Fibroblast of peridontal ligament (primary cell): ENCODE measurements around the gene MESP2.

Experiments used
- DNase-seq: peaks from one replicate; pipeline ENCODE4 v3.0.0-alpha.2; 2010; ENCODE audit errors: extremely low read depth

MESP2 gene, protein sequence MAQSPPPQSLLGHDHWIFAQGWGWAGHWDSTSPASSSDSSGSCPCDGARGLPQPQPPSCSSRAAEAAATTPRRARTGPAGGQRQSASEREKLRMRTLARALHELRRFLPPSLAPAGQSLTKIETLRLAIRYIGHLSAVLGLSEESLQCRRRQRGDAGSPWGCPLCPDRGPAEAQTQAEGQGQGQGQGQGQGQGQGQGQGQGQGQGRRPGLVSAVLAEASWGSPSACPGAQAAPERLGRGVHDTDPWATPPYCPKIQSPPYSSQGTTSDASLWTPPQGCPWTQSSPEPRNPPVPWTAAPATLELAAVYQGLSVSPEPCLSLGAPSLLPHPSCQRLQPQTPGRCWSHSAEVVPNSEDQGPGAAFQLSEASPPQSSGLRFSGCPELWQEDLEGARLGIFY

DNA sequence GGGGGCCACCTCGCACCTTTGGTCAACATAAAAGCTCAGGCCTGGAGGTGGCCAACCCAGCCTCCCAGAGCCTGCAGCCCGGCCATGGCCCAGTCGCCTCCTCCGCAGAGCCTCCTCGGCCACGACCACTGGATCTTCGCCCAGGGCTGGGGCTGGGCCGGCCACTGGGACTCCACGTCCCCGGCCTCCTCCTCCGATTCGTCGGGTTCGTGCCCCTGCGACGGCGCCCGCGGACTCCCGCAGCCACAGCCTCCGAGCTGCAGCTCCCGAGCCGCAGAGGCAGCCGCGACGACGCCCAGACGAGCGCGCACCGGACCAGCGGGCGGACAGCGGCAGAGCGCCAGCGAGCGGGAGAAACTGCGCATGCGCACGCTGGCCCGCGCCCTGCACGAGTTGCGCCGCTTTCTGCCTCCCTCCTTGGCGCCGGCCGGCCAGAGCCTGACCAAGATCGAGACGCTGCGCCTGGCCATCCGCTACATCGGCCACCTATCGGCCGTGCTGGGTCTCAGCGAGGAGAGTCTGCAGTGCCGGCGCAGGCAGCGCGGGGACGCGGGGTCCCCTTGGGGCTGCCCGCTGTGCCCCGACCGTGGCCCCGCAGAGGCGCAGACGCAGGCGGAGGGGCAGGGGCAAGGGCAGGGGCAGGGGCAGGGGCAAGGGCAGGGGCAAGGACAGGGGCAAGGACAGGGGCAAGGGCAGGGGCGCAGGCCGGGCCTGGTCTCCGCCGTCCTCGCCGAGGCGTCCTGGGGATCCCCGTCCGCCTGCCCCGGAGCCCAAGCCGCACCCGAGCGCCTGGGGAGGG lies at the start of gene MESP2:
Gene MESP2, plus strand, starts transcription at position 59 of the 799 bp plus-strand sequence. Its CDS starts 26 bp downstream, at position 85.
- DNase-seq = peak; percentile 64

- DNase-seq = peak; percentile 11
These were observed 47.9 kb upstream of the MESP2 start for GRCh38 chr15:89728254-89728653.

- no peak for DNase-seq
These were observed 44.9 kb upstream of the MESP2 start for GRCh38 chr15:89731275-89731674.

DNA sequence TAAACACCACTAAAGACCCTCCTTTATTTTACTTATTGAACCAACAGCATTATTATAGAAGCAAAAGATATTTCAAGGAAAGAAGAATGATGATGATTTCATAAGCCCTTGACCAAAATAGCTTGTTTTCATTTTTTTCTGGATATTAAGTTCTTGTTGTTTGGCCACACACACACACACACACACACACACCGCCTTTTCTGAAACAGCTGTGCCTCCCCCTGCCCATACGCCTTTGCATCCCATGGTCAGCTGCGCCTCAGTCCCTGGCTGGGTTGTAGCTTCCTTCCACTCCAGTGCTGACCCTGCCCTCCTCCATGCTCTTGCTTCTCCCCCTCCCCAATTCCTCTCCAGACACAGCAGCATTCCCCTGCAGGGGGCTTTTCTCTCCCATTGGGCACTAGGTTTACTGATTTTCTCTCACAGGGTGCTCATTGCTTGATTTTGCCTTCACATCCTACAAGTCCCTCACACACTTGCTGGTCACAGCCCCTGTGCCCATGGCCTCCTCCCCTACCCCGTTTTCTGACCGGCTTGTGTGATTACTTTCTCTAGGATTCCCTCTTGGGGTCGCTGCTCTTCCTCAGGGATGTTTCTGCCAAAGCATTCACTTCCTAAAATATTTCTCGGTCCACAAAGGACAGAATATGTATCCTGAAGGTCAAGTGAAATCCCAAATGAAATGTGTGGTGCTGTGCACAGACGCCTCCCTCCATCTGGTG lies 43.5 kb upstream of the MESP2 start:
- no peak for DNase-seq

- no peak for DNase-seq
These were observed 40.4 kb upstream of the MESP2 start for GRCh38 chr15:89735773-89736172.

GRCh38 chr15:89740137-89740536 lies 36.0 kb upstream of the MESP2 start:
- DNase-seq = peak; percentile 82

- no peak for DNase-seq
These were observed 33.1 kb upstream of the MESP2 start for GRCh38 chr15:89743011-89743410.

DNA sequence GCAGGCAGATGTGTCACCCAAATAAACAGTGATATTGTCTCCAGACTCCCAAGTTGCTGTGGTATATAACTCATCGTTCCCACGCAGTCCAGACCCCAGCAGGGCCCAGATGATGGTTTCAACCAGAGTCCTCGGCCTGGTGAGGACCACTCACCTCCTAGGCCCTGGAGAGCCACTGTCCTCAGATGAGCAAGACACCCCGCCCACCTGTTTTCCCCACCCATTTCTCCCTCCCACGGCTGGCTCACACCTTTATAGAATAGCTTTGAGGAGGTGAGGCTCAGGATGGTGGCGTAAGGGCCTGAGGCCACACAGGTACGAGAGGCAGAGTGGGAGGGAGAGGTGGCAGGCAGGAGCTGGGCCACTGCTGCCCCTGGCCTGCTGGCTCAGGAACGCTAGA lies 32.5 kb upstream of the MESP2 start:
- DNase-seq = no peak

GRCh38 chr15:89745131-89745530 lies 31.0 kb upstream of the MESP2 start:
- DNase-seq = no peak

- no peak for DNase-seq
These were observed 30.4 kb upstream of the MESP2 start for GRCh38 chr15:89745768-89746167.

DNA sequence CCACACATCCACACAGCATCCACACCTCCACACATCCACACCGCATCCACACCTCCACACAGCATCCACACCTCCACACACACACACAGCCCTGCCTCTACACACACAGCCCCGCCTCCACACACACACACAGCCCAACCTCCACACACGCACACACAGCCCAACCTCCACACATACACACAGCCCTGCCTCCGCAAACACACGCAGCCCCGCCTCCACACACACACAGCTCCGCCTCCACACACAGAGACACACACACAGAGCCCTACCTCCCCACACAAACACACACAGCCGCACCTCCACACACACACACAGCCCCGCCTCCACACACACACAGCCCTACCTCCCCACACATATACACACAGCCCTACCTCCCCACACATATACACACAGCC lies 29.7 kb upstream of the MESP2 start:
- no peak for DNase-seq

DNA sequence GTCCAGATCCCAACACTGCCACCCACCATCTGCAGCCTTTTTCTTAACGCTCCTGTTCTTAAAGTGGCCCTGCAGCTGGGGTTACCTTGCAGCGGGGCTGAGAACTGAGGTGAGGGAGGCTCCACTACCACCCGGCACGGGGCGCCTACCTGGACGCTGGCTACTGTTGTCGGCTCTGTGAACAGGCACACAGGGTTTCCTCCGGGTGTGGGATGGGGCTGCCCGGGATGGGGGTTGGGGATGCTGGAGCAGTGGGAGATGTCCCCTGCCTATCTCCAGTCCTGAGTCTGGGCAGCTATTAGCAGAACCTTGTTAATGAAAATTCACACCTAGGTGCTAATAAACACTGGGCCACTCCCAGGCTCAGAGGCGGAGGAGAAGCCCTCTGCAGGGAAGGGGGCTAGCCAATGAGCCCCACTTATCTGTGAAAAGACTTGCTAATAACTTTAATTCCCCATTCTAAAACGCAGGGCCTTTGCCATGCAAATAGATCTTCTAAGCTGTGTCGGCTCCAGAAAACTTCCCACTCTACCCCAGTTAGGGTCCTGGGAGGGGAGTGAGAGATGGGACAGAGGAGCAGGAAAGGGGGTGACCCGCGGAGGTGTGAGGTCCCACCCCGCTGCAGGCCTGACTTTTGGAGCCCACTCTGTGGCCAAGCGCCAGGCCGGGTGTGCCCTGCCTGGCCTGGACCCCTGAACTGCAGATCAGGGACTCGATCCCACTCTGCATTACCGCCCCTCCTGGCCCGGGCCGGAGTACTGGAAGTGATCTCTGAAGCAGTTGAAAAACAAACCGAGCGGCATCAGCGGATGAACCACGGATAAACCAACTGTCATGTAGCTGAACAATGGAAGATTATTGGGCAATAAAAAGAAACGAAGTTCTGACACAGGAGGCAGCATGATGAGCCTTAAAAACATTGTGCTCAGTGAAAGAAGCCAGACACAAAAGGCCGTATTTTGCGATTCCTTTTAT lies 28.1 kb upstream of the MESP2 start:
- DNase-seq = no peak

- DNase-seq = no peak
These were observed 27.1 kb upstream of the MESP2 start for GRCh38 chr15:89749054-89749453.

- no peak for DNase-seq
These were observed 26.6 kb upstream of the MESP2 start for GRCh38 chr15:89749526-89749925.

DNA sequence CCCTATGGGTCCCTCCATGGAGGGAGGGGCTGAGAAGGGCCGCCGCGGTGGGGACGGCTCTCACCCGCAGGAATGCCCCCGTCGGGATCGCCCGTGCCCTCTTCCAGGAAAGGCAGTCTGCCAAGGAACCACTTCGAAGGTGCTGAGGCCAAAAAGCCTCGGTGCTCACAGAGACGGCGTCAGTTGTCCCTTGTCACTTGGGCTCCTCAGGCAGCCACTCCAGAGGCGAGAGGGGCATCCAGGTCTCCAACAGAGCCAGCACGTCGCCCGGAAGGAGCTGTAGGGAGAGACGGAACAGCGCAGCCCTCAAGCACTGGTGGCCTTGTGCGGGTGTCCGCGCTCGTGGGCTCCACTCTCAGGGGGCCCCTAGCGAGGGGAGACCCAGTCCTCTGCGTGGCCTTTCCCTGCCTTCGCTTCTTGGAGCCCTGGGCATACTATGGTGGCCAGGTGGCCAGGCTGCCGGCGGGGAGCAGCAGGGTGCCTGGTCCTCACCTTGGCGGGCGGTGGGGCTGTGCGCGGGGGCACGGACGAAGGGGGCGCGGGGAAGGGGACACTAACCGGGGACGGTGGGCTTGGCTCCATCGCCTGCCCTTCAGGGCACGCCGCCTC lies 26.1 kb upstream of the MESP2 start:
- DNase-seq = no peak

DNA sequence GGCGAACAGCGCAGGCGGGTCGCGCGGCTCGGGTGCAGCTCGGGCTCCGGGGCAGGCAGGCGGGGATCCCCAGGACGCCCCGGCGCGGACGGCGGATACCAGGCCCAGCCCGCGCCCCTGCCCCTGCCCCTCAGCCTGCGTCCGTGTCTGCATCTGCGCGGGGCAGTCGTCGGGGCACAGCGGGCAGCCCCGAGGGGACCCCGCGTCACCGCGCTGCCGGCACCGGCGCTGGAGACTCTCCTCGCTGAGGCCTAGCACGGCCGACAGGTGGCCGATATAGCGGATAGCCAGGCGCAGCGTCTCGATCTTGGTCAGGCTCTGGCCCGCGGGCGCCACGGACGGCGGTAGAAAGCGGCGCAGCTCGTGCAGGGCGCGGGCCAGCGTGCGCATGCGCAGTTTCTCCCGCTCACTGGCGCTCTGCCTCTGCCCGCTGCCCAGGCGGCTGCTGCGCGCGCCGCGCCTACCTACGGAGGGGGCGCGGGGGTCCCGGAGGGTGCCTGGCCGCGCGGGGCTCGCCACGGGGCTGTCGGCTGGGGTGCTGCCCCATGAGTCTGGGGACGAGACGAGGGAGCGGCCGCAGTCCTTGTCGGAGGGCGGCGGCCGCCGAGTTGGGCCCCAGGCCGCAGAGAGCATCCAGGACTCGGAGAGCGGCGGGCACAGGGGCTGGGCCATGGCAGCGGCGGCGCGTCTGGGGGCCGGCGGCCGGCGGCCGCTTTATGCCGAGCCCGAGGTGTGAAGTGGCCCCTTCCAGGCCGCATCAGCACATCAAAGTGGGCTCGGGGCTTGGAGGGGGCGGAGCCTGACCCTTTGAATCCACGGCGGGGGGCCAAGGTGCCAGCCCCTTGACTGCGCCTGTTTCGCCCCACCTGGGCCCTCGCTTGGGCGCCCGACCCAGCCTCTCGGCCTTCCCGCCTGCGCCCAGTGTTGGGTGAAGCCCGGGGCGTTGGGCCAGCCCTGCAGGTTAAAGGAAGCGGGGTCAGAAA lies 25.3 kb upstream of the MESP2 start, which contains the start of gene MESP1:
Gene MESP1, minus strand, starts transcription at position 690 of the 983 bp plus-strand sequence. Its CDS starts 18 bp downstream, at position 672.
- DNase-seq = peak; percentile 84

GRCh38 chr15:89751748-89752147 lies 24.4 kb upstream of the MESP2 start:
- DNase-seq = no peak

GRCh38 chr15:89753855-89754254 lies 22.3 kb upstream of the MESP2 start:
- no peak for DNase-seq
